ENCODE data around the gene VASP.

The VASP gene

DNA sequence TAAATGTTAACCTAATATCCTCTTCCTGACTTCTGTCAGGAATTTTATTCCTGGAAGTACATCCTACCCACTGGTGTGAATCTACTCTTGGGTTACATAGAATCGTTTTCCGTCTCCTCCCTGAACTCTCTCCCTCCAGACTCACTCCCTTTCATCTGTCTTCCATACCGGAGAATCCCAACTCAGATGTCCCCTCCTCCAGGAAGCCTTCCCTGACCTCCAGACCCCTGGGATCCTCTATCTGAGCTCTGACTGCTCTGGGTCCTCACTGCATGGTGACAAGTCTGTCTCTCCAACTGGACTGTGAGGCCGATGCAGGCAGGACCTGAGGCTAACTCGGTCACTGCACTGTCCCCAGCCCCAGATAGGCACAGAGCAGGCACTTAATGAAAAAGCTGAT is 52.8 kb downstream of the VASP start:
- no peak for DNase-seq

DNA sequence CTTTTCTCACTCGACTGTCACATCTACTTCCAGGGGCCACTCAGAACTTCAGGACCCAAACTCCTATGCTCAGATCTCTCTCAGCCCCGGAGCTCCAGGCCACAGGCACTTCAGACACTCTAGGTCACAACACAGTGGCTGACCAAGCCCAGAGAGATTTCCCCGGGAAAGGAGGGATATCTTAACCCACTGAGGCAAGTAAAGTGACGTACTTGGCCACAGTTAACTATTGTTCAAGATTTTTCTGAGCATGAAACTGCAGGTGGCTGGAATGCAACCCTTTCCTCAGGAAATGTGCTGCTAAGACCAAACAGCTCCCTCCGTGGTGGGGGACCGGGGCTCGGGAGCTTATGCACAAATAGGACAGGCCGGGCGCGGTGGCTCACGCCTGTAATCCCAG is 53.4 kb downstream of the VASP start:
- no peak for DNase-seq

DNA sequence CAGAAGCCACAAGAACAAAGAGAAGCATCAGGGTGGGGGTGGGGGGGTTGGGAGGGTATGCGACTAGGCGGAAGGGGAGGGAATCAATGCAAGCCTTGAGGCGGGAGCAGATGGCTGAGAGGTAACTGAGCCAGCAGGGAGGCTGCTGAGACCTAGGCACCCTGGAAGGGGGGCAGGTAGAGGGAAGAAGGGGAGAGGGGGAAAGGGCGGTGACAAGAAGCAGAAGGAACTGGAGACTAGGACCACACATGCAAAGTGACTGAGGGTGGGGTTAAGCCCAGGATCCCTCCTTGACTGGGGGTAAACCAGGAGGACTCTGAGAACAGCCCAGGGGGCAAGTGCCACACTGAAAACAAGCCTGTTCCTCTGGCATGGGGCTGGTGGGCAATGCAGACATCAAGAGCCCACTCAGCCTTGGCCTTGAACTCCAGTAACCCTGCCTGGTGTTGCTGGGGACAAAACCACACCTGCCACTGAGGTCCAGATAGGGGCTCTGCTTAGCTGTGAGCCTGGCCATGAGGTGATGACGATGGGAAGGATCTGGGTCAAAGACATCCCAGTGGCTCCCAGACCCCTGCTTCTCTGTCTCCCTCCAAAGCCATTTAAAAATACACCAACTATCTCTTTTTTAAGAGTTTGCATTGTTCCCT is 57.0 kb downstream of the VASP start:
- DNase-seq = no peak

DNA sequence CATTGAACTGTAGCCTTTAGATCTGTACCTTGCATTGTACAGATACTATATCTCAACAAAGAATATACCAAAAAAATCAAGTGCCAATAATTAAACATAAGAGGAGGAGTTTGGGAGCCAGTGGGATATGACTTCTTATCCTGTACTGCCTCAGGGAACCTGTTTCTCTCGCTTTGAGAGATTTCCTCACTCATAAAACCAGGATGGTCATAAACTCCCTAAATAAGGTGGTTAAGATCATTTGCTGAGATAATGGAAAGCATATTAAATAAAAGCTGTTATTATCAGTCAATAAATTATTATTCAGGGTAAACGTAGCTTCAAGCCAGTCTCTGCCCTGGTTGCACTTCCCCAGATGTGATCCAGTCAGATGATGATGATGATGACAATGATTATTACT is 60.3 kb downstream of the VASP start:
- no peak for DNase-seq

DNA sequence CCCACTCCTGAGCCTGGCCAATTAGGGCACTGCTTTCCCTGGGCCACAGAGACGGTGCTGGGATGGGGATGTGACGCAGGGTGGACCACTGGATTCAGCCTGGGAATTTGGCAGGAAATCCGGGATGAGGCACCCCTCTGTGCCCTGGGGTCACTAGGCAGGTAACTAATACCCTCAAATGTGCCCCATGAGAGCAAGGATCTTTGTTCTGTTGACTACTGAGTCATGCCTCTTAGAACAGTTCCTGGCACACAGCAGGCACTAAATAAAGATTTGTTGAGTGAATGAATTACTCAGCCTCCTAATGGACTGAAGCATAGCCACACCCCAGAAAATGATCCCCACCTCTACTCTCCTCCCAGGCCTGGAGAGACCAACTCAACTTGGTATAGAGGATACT is 61.5 kb downstream of the VASP start:
- DNase-seq = no peak

DNA sequence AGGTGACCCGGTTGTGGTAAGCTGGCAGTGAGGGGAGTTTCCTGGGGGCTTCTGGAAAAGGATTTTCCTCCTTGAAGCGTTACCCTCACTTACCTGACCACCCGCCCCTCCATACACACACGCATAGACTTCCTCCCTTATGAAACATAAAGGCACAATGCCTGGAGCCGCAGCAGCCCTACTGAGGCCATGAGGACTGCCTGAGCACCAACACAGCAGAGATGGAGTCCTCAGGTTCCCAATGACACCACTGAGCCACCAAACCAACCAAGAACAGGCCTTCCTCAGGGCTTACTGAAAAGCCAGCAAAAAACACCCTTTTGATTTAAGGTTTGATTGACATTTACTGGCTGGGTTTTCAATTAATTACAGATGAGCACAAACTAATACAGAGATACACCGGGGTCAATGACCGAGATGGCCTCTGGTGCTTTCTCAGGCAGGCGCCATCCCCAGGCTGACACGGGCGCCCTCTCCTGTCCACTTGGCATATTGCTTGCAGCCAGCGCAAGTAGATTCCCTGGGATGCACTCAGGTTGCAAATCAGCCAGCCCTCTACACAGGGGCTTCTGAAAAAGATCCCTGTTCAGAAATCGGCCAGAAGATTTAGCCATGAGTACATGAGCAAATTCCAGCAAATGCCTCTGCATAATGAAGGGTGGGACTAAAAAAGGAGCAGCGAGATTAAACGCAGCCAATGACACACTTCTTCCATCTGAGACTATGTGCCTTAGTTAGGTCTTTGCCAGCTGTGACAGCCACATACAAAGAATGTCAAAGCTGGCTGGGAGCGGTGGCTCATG is 62.5 kb downstream of the VASP start:
- peak; percentile 76 to 78 for DNase-seq

DNA sequence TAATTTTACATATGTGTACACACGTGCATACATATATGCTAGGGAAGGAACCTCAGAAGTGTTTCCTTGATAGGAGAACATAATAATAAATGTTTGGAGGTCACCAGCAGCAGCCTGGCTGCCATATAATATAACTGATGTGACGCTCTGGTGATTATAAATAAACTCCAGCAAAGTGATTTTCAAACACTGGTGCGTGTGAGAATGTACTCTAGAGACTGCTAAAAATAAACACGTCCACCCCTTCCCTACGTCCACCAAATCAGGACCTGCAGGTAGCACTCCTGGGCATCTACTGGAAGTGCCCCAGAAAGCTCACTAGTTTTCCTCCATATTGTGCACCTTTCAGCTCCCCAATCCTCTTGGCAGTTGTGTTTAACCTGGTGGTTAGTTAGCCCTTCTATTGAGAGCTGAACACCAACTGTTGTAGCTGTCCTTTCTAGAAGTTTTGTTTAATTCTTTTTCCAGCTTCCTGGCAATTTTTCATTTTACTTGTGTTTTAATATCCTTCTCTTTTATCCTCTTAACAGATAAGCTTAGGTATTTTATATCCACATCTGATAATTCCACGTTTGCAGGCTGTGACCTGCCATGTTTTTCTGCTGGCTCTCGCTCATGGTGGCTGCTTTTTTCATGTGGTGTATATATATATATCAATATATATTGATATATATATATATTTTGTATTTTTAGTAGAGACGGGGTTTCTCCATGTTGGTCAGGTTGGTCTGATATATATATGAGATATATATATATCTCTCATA is 64.4 kb downstream of the VASP start:
- DNase-seq = no peak

DNA sequence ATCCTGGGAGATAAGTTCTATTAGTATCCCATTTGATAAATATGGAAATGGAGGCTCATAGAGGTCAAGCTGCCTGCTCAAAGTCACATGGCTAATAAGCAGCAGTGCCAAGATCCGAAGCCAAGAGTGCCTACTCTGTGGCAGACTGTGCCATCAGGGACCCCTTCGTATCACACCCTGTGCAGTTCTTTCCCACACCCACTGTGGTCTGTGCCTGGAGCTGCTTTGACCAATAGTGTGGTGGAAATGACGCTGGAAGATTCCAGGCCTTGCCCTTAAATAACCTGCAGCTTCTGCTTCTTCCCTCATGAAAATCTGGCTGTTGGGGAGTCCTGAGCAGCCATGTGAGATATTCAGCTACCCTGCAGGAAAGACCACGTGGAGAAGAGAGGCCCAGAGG is 67.2 kb downstream of the VASP start:
- no peak for DNase-seq

DNA sequence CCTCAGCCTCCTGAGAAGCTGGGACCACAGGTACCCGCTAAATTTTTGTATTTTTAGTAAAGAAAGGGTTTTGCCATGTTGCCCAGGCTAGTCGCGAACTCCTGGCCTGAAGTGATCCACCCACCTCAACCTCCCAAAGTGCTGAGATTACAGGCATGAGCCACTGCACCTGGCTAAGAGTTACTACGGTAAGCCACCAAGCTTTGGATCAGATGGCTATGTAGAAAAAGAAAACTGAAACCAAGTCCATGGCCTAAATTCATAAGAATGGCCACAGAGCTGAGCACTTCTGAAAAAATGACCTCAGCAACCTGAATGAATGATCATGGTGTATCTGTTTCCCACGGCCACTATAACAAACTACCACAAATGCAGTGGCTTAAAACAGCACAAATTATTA is 67.9 kb downstream of the VASP start:
- DNase-seq = no peak
